HepG2 (cell line): Measurements from ENCODE around the gene USP10. TPM values are rescaled to one million over a fixed set of nuclear protein-coding genes. Genes with fewer than 3 reads are reported as not detected.

Experiments
- ATAC-seq: fragments of 200-7000 bp; cut with Tn5 transposase; 3 replicates; pipeline ENCODE4 v1.9.1; 2020; ENCODE audit warnings: mild to moderate bottlenecking, moderate library complexity
- BruUV-seq: library from RNA; stranded (reverse); fragments of 400-500 nt; replicated peaks from 2 replicates; lab custom pipeline; 2021; lab: Mats Ljungman, UMichigan
- CTCF ChIA-PET: fragments of 300-600 bp; formaldehyde crosslinking; extraction: SDS; loops from one replicate; lab custom pipeline; 2021; ENCODE audit warnings: low total read pairs, inconsistent platforms, low intra/inter-chr PET ratio; lab: Yijun Ruan, JAX
- POLR2A ChIA-PET: fragments of 350-600 bp; sonication (Branson Sonifier 250); formaldehyde crosslinking; loops from one replicate; lab custom pipeline; 2020; ENCODE audit warnings: antibody characterized with exemption, inconsistent platforms; lab: Yijun Ruan, JAX
- DNase-seq: peaks from one replicate; pipeline ENCODE4 v3.0.0-alpha.2; 2015; ENCODE audit warnings: low spot score
- FAIRE-seq: peaks from 3 replicates; lab custom pipeline; 2011; peaks lifted over from hg19 to GRCh38; lab: Jason Lieb, UNC
- H2AFZ ChIP-seq: one replicate; pipeline ENCODE4 v1.6.1; 2011; ENCODE audit warnings: low read length, inconsistent platforms
- H3K27ac ChIP-seq: fragments of 300-600 bp; 3 replicates; pipeline ENCODE4 v1.8.0; 2011; ENCODE audit warnings: mixed run types, mild to moderate bottlenecking, mixed read lengths, low read length, inconsistent platforms; ENCODE audit not compliant: insufficient read depth; ENCODE audit errors: extremely low read length
- H3K27me3 ChIP-seq, 2 experiments: fragments of 200-600 bp in 1 of 2; 2 replicates in 1 of 2; 3 replicates in 1 of 2; pipeline versions ENCODE4 v1.6.0 to v1.8.0; 2011; ENCODE audit warnings: low read length in 2 of 2, mild to moderate bottlenecking in 2 of 2, moderate library complexity in 2 of 2, inconsistent platforms in 1 of 2; ENCODE audit not compliant: insufficient read depth in 2 of 2, control insufficient read depth in 1 of 2
- H3K36me3 ChIP-seq, 2 experiments: fragments of 200-600 bp in 1 of 2; replicated peaks in 1 of 2; 2 replicates in 1 of 2; 3 replicates in 1 of 2; pipeline versions ENCODE4 v1.5.1 to v1.8.0; 2011; ENCODE audit warnings: low read length in 2 of 2, inconsistent platforms in 1 of 2; ENCODE audit not compliant: insufficient read depth in 2 of 2, control insufficient read depth in 1 of 2
- H3K4me1 ChIP-seq: 2 replicates; pipeline ENCODE4 v1.5.1; 2012; ENCODE audit warnings: low read length, inconsistent platforms; ENCODE audit not compliant: insufficient read depth
- H3K4me2 ChIP-seq: 2 replicates; pipeline ENCODE4 v1.6.0; 2011; ENCODE audit warnings: low read depth, low read length, inconsistent platforms
- H3K4me3 ChIP-seq, 3 experiments: fragments of 200-600 bp in 1 of 3; sonication (generic), shearing (Covaris generic) in 1 of 3; replicated peaks in 1 of 3; 2 replicates each; pipeline ENCODE4 v1.5.1; 2011 to 2016; ENCODE audit warnings: low read length in 3 of 3, inconsistent platforms in 2 of 3, low read depth in 2 of 3, mild to moderate bottlenecking in 2 of 3, control low read depth in 1 of 3, mixed read lengths in 1 of 3; ENCODE audit not compliant: insufficient read depth in 1 of 3
- H3K79me2 ChIP-seq: one replicate; pipeline ENCODE4 v1.6.1; 2011; ENCODE audit warnings: low read length, inconsistent platforms; ENCODE audit not compliant: insufficient read depth
- H3K9ac ChIP-seq: 2 replicates; pipeline ENCODE4 v1.6.0; 2011; ENCODE audit warnings: mild to moderate bottlenecking, low read depth, low read length, inconsistent platforms; ENCODE audit not compliant: insufficient read depth
- H3K9me3 ChIP-seq: 2 replicates; pipeline ENCODE4 v1.5.1; 2012; ENCODE audit warnings: mild to moderate bottlenecking, low read length
- H4K20me1 ChIP-seq: 2 replicates; pipeline ENCODE4 v1.6.0; 2011; ENCODE audit warnings: inconsistent platforms, mild to moderate bottlenecking, low read length, moderate library complexity; ENCODE audit not compliant: insufficient read depth
- AGO2 ChIP-seq: fragments of 200-400 bp; formaldehyde crosslinking; optimal IDR thresholded peaks from 2 replicates; pipeline ENCODE3; 2017; ENCODE audit warnings: mild to moderate bottlenecking, low read depth, low read length, moderate library complexity
- EEA1 ChIP-seq: sonication (generic); formaldehyde crosslinking; IDR thresholded peaks from 2 replicates; pipeline ENCODE4 v1.5.1; 2020; ENCODE audit warnings: mild to moderate bottlenecking, missing genetic modification reagents, borderline replicate concordance
- HINFP ChIP-seq: sonication (generic); formaldehyde crosslinking; IDR thresholded peaks from 2 replicates; pipeline ENCODE4 v1.4.0; 2020; ENCODE audit warnings: low read depth, mild to moderate bottlenecking, missing genetic modification reagents
- ISL2 ChIP-seq: sonication (generic); formaldehyde crosslinking; IDR thresholded peaks from 2 replicates; pipeline ENCODE4 v1.5.0; 2020; ENCODE audit warnings: missing genetic modification reagents
- SIN3B ChIP-seq: fragments of 150-350 bp; IDR thresholded peaks from 2 replicates; pipeline ENCODE4 v1.6.1; 2014; ENCODE audit warnings: low read length
- ZBTB38 ChIP-seq: sonication (generic); formaldehyde crosslinking; IDR thresholded peaks from 2 replicates; pipeline ENCODE4 v1.5.1; 2020; ENCODE audit warnings: mild to moderate bottlenecking, missing genetic modification reagents
- ZBTB43 ChIP-seq: sonication (generic); formaldehyde crosslinking; conservative IDR thresholded peaks from 2 replicates; pipeline ENCODE4 v1.4.0; 2020; ENCODE audit warnings: missing genetic modification reagents
- ZFP91 ChIP-seq: sonication (generic); formaldehyde crosslinking; IDR thresholded peaks from 2 replicates; pipeline ENCODE4 v1.9.0; 2022; ENCODE audit warnings: missing genetic modification reagents, mild to moderate bottlenecking, borderline replicate concordance
- ZNF768 ChIP-seq: sonication (generic); formaldehyde crosslinking; IDR thresholded peaks from 2 replicates; pipeline ENCODE4 v1.4.0; 2020; ENCODE audit warnings: missing genetic modification reagents
- WGBS: methylation state at CpG from one replicate; pipeline ENCODE4 v1.1.6; 2017; ENCODE audit warnings: low lambda C conversion rate; 5-methylcytosine and 5-hydroxymethylcytosine counted together
- in situ Hi-C: cut with HindIII; loops from 2 replicates; pipeline ENCODE4 v1.10.0; 2017; ENCODE audit warnings: low pct_unique_long_range_greater_than_20kb; ENCODE audit not compliant: extremely low pct_ligation_motif_present
- intact Hi-C: fragments of 100-400 bp; cut with micrococcal nuclease; formaldehyde crosslinking; loops from one replicate; pipeline ENCODE4 v1.10.0; 2022; ENCODE audit not compliant: unreplicated experiment
- polyA plus RNA-seq, 8 experiments: library from polyadenylated mRNA; depleted of rRNA in 3 of 8; stranded (reverse) in 7 of 8; unstranded in 1 of 8; fragments of >200 nt; fragmentation: Illumina TruSeq in 4 of 8; extraction: Trizol in 4 of 8; gene quantifications; 2 replicates each; pipeline versions ENCODE4 v1.2.1 to v1.2.3, GENCODE V29; 2011 to 2016; ENCODE audit warnings: low read depth in 4 of 8, missing spikeins in 1 of 8, mixed read lengths in 1 of 8; ENCODE audit not compliant: insufficient read depth in 1 of 8
- total RNA-seq, 5 experiments: library from RNA; depleted of rRNA; stranded (reverse); fragments of >200 nt; fragmentation: Illumina TruSeq; extraction: Trizol; gene quantifications; 2 replicates each; pipeline ENCODE4 v1.2.3, GENCODE V29; 2016; ENCODE audit warnings: low read depth in 1 of 5

USP10 gene
- total and polyA plus RNA-seq, 2 of the 13 experiments (the other 11 are each of a cell fraction or from before 2014, with no cell fraction given): 79.1 to 122 TPM

GRCh38 chr16:84656649-84657048 lies 43.2 kb upstream of the USP10 start:
- Histone ChIP-seq H3K27me3 (no peaks in the 10 kb centered on the region), H3K79me2 (no peaks in the 10 kb centered on the region), H3K9ac (no peak overlapping the region), H3K27ac (no peak overlapping the region), H3K4me3 (no peak overlapping the region), H3K9me3 (no peaks in the 10 kb centered on the region), H2AFZ (no peak overlapping the region), H3K4me2 (no peak overlapping the region), H3K36me3 (peaks cover 23 to 59% of the 10 kb centered on the region in 2 experiments), H3K4me1 (no peaks in the 10 kb centered on the region), H4K20me1 (no peaks in the 10 kb centered on the region)
- peak; percentile 18 for TF ChIP-seq AGO2
- no peak for TF ChIP-seq ISL2 (CRISPR knock-in tag)
- in situ Hi-C loops: no loop called here
- DNase-seq (no peak), ATAC-seq (no peak), FAIRE-seq (no peak)
- 97% methylated on average over 22 of the region's 22 CpGs for whole genome bisulfite sequencing
- CTCF ChIA-PET: no interaction called here
- POLR2A ChIA-PET: no interaction called here
- no TSS peak for BruUV-seq
- intact Hi-C loops: no loop called here

- ATAC-seq: no peak
- no peak overlapping the region for H3K4me2 ChIP-seq
- no peak for DNase-seq
- no peaks in the 10 kb centered on the region for H3K9me3 ChIP-seq
- POLR2A ChIA-PET: no interaction called here
- no peak for FAIRE-seq
- no peaks in the 10 kb centered on the region for H3K4me1 ChIP-seq
- no peak overlapping the region for H3K4me3 ChIP-seq
- WGBS: 97% methylated on average over 42 of the region's 50 CpGs
- no peak overlapping the region for H2AFZ ChIP-seq
- no peak overlapping the region for H3K27ac ChIP-seq
- H3K36me3 ChIP-seq: peaks cover 27 to 61% of the 10 kb centered on the region in 2 experiments
- no TSS peak for BruUV-seq
- no peak for TF ChIP-seq ZBTB43
- TF ChIP-seq EEA1 (CRISPR knock-in tag): peak; percentile 33; the same call in 1 of the 2 replicates
- TF ChIP-seq SIN3B: no peak
- TF ChIP-seq ZNF768: peak; percentile 9; the same call in 1 of the 2 replicates
- no peak for TF ChIP-seq HINFP
- peak; percentile 64 for TF ChIP-seq ZBTB38
- TF ChIP-seq ZFP91 (CRISPR knock-in tag): peak; percentile 16; the same call in 1 of the 2 replicates
- CTCF ChIA-PET: no interaction called here
- no peaks in the 10 kb centered on the region for H3K79me2 ChIP-seq
- H4K20me1 ChIP-seq: no peaks in the 10 kb centered on the region
- no peak overlapping the region for H3K9ac ChIP-seq
- intact Hi-C loops: no loop called here
- in situ Hi-C loops: no loop called here
- no peaks in the 10 kb centered on the region for H3K27me3 ChIP-seq
These were observed 42.5 kb upstream of the USP10 start for GRCh38 chr16:84657229-84657837.
